Skeletal muscle tissue (tissue), 4 donors: ENCODE measurements around the gene KRTAP6-3. TPM values are rescaled to one million over a fixed set of nuclear protein-coding genes. Genes with fewer than 3 reads are reported as not detected.

ENCODE experiments used
- H3K27ac ChIP-seq: one replicate; pipeline ENCODE4 v1.7.0; 2013; ENCODE audit warnings: mild to moderate bottlenecking, low read depth, low read length, inconsistent platforms
- H3K27me3 ChIP-seq, 3 donors: one replicate each; pipeline ENCODE4 v1.7.0; 2013; ENCODE audit warnings: low read length in 3 of 3; ENCODE audit not compliant: control insufficient read depth in 3 of 3, insufficient read depth in 3 of 3
- H3K36me3 ChIP-seq, 3 donors: one replicate each; pipeline ENCODE4 v1.7.0; 2013; ENCODE audit warnings: low read length in 3 of 3; ENCODE audit not compliant: control insufficient read depth in 3 of 3, insufficient read depth in 3 of 3
- H3K4me1 ChIP-seq, 3 donors: one replicate each; pipeline ENCODE4 v1.7.0; 2013; ENCODE audit warnings: low read length in 3 of 3, mild to moderate bottlenecking in 3 of 3; ENCODE audit not compliant: control insufficient read depth in 3 of 3, insufficient read depth in 3 of 3
- H3K4me3 ChIP-seq, 3 donors: one replicate each; pipeline ENCODE4 v1.7.0; 2013; ENCODE audit warnings: low read length in 3 of 3
- H3K9ac ChIP-seq, 3 donors: one replicate each; pipeline ENCODE4 v1.7.0; 2013; ENCODE audit warnings: low read length in 3 of 3, mild to moderate bottlenecking in 3 of 3, moderate library complexity in 2 of 3, low read depth in 1 of 3
- H3K9me3 ChIP-seq, 3 donors: one replicate each; pipeline ENCODE4 v1.7.0; 2013; ENCODE audit warnings: low read length in 3 of 3; ENCODE audit not compliant: control insufficient read depth in 3 of 3
- total RNA-seq: library from RNA; depleted of rRNA; stranded (reverse); fragments of >200 nt; gene quantifications from one replicate; pipeline ENCODE4 v1.2.3, GENCODE V29; 2014
- donor health status: Osteomylitis.

The KRTAP6-3 gene
- not detected for total RNA-seq

- H3K4me1 ChIP-seq = no peaks in the 10 kb centered on the region
- H3K27me3 ChIP-seq = no peaks in the 10 kb centered on the region
- H3K4me3 ChIP-seq = no peak within 1 kb of the TSS
- H3K27ac ChIP-seq = no peak within 1 kb of the TSS
- H3K9ac ChIP-seq = no peak within 1 kb of the TSS
- no peaks in the 10 kb centered on the region for H3K9me3 ChIP-seq
- H3K36me3 ChIP-seq = no peaks in the 10 kb centered on the region
Measured at GRCh38 chr21:30592140-30592539, at the start of gene KRTAP6-3. Gene KRTAP6-3 (plus strand): TSS chr21:30592440. CDS start chr21:30592446, 6 bp downstream.

- no peak overlapping the region for H3K9ac ChIP-seq
- H3K36me3 ChIP-seq = no peaks in the 10 kb centered on the region
- no peaks in the 10 kb centered on the region for H3K27me3 ChIP-seq
- H3K4me1 ChIP-seq = no peaks in the 10 kb centered on the region
- no peak overlapping the region for H3K27ac ChIP-seq
- peaks cover 0 to 2% (median 0%) of the 10 kb centered on the region in 3 donors for H3K9me3 ChIP-seq
- no peak overlapping the region for H3K4me3 ChIP-seq
Measured at GRCh38 chr21:30552782-30553181, 39.5 kb upstream of the KRTAP6-3 start.

GRCh38 chr21:30555095-30555494 lies 37.1 kb upstream of the KRTAP6-3 start:
- H3K9me3 ChIP-seq = peaks cover 0 to 2% (median 0%) of the 10 kb centered on the region in 3 donors
- H3K36me3 ChIP-seq = no peaks in the 10 kb centered on the region
- no peaks in the 10 kb centered on the region for H3K4me1 ChIP-seq
- no peak overlapping the region for H3K9ac ChIP-seq
- H3K27me3 ChIP-seq = no peaks in the 10 kb centered on the region
- H3K27ac ChIP-seq = no peak overlapping the region
- no peak overlapping the region for H3K4me3 ChIP-seq

- no peaks in the 10 kb centered on the region for H3K4me1 ChIP-seq
Measured at GRCh38 chr21:30561264-30561895, 30.9 kb upstream of the KRTAP6-3 start, which contains the start of gene KRTAP19-7. Gene KRTAP19-7 (minus strand): TSS chr21:30561314. CDS start chr21:30561289, 25 bp downstream.

GRCh38 chr21:30561957-30562356 lies 30.3 kb upstream of the KRTAP6-3 start:
- H3K27me3 ChIP-seq = no peaks in the 10 kb centered on the region
- no peak overlapping the region for H3K27ac ChIP-seq
- no peaks in the 10 kb centered on the region for H3K9me3 ChIP-seq
- H3K4me3 ChIP-seq = no peak overlapping the region
- no peaks in the 10 kb centered on the region for H3K4me1 ChIP-seq
- H3K36me3 ChIP-seq = no peaks in the 10 kb centered on the region
- no peak overlapping the region for H3K9ac ChIP-seq

More at GRCh38 chr21:30561264-30561895, 30.9 kb upstream of the KRTAP6-3 start, which contains the start of gene KRTAP19-7:
- Histone ChIP-seq H3K9me3 (no peaks in the 10 kb centered on the region), H3K27me3 (no peaks in the 10 kb centered on the region), H3K36me3 (no peaks in the 10 kb centered on the region), H3K27ac (no peak within 1 kb of the TSS), H3K9ac (no peak within 1 kb of the TSS), H3K4me3 (no peak within 1 kb of the TSS)

- Histone ChIP-seq H3K9ac (no peak overlapping the region), H3K4me1 (no peaks in the 10 kb centered on the region), H3K27ac (no peak overlapping the region), H3K36me3 (no peaks in the 10 kb centered on the region), H3K9me3 (no peaks in the 10 kb centered on the region), H3K4me3 (no peak overlapping the region), H3K27me3 (no peaks in the 10 kb centered on the region)
Measured at GRCh38 chr21:30563072-30563471, 29.2 kb upstream of the KRTAP6-3 start.

- Histone ChIP-seq H3K4me3 (no peak overlapping the region), H3K9me3 (no peaks in the 10 kb centered on the region), H3K4me1 (no peaks in the 10 kb centered on the region), H3K27ac (no peak overlapping the region), H3K27me3 (no peaks in the 10 kb centered on the region), H3K36me3 (no peaks in the 10 kb centered on the region), H3K9ac (no peak overlapping the region)
Measured at GRCh38 chr21:30563630-30564029, 28.6 kb upstream of the KRTAP6-3 start.

GRCh38 chr21:30567617-30568016 lies 24.6 kb upstream of the KRTAP6-3 start:
- Histone ChIP-seq H3K27ac (no peak overlapping the region), H3K36me3 (no peaks in the 10 kb centered on the region), H3K27me3 (no peaks in the 10 kb centered on the region), H3K9me3 (no peaks in the 10 kb centered on the region), H3K4me1 (no peaks in the 10 kb centered on the region), H3K9ac (no peak overlapping the region), H3K4me3 (no peak overlapping the region)

GRCh38 chr21:30577766-30578165 lies 14.5 kb upstream of the KRTAP6-3 start:
- Histone ChIP-seq H3K4me3 (no peak overlapping the region), H3K4me1 (no peaks in the 10 kb centered on the region), H3K36me3 (no peaks in the 10 kb centered on the region), H3K27ac (no peak overlapping the region), H3K9me3 (no peaks in the 10 kb centered on the region), H3K9ac (no peak overlapping the region), H3K27me3 (no peaks in the 10 kb centered on the region)

- no peaks in the 10 kb centered on the region for H3K4me1 ChIP-seq
- no peak overlapping the region for H3K27ac ChIP-seq
- no peaks in the 10 kb centered on the region for H3K36me3 ChIP-seq
- H3K27me3 ChIP-seq = no peaks in the 10 kb centered on the region
- no peak overlapping the region for H3K9ac ChIP-seq
- no peak overlapping the region for H3K4me3 ChIP-seq
- no peaks in the 10 kb centered on the region for H3K9me3 ChIP-seq
Measured at GRCh38 chr21:30579346-30579745, 12.9 kb upstream of the KRTAP6-3 start.
